PC-9 (cell line): ENCODE measurements around the gene ATP13A3.

Experiments
- EZH2 ChIP-seq: fragments of 200-600 bp; sonication (generic); IDR thresholded peaks from 2 replicates; pipeline ENCODE4 v1.8.0; 2017; ENCODE audit warnings: antibody characterized with exemption, low read depth
- TF ChIP-seq, protein P1 (sequence below): fragments of 200-600 bp; sonication (generic); conservative IDR thresholded peaks from 2 replicates; pipeline ENCODE4 v1.6.1; 2017; ENCODE audit warnings: mixed run types, antibody characterized with exemption, mild to moderate bottlenecking, moderate library complexity

DNA sequence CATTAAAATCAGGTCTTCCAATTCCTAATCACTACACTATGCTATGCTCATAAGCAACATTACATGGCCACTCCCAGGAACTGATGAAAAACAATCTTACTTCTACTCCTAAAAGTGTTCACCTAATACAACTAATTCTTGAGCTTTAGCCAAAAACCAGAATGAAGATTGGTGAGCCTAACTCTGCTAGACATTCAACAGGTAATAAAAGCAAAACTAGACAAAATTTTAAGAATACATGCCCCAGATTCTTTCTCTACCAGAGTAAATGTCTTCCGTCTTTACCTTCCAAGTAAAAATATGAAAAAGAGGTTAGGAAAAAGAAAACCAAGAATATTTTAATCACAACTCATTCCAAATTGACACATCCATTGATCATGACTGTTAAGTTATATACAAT lies 31.3 kb downstream of the ATP13A3 start:
- TF ChIP-seq, protein P1, sequence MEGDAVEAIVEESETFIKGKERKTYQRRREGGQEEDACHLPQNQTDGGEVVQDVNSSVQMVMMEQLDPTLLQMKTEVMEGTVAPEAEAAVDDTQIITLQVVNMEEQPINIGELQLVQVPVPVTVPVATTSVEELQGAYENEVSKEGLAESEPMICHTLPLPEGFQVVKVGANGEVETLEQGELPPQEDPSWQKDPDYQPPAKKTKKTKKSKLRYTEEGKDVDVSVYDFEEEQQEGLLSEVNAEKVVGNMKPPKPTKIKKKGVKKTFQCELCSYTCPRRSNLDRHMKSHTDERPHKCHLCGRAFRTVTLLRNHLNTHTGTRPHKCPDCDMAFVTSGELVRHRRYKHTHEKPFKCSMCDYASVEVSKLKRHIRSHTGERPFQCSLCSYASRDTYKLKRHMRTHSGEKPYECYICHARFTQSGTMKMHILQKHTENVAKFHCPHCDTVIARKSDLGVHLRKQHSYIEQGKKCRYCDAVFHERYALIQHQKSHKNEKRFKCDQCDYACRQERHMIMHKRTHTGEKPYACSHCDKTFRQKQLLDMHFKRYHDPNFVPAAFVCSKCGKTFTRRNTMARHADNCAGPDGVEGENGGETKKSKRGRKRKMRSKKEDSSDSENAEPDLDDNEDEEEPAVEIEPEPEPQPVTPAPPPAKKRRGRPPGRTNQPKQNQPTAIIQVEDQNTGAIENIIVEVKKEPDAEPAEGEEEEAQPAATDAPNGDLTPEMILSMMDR = no peak
- no peak for TF ChIP-seq EZH2
